Uterus (tissue), 2 donors: ENCODE results near the gene HARS1.
"Not testable (repeated sequence)": the region's sequence is repeated elsewhere in the genome, so short reads cannot be mapped to it uniquely, and the experiment has no call there.

Experiments
- CTCF ChIP-seq, 4 experiments: fragments of 200-600 bp in 2 of 4; fragments of 450-650 bp in 2 of 4; sonication (generic) in 2 of 4; IDR thresholded peaks; one replicate each; pipeline ENCODE4 v1.5.1; 2016 to 2019; ENCODE audit warnings: antibody characterized with exemption in 4 of 4, mild to moderate bottlenecking in 2 of 4, moderate library complexity in 1 of 4
- POLR2A ChIP-seq, 2 donors: fragments of 450-650 bp; IDR thresholded peaks; one replicate each; pipeline ENCODE4 v1.6.1; 2016; ENCODE audit warnings: antibody characterized with exemption in 2 of 2, mild to moderate bottlenecking in 1 of 2, moderate library complexity in 1 of 2

GRCh38 chr5:140671035-140671434 lies 20.1 kb downstream of the HARS1 start:
- not testable (repeated sequence) for TF ChIP-seq CTCF, POLR2A (IDR thresholded peaks at IDR 0.05)
